GM10248 (cell line): ENCODE results near the gene UBE2L3.

Source experiments
- CTCF ChIA-PET: fragments of 300-600 bp; sonication (Branson Sonifier 250); formaldehyde crosslinking; extraction: SDS; loops from one replicate; lab custom pipeline; 2021; ENCODE audit warnings: antibody characterized with exemption; lab: Yijun Ruan, JAX
- POLR2A ChIA-PET: fragments of 350-650 bp; sonication (Branson Sonifier 250); formaldehyde crosslinking; extraction: SDS; loops from one replicate; lab custom pipeline; 2020; ENCODE audit warnings: antibody characterized with exemption; lab: Yijun Ruan, JAX
- DNase-seq: peaks from one replicate; pipeline ENCODE4 v3.0.0; 2012; ENCODE audit errors: extremely low spot score
- TF ChIP-seq, protein P1 (sequence below): IDR thresholded peaks from 2 replicates; pipeline ENCODE4 v1.5.1; 2012; ENCODE audit warnings: mild to moderate bottlenecking, low read depth; ENCODE audit errors: extremely low read depth, missing control alignments, control extremely low read depth

UBE2L3 gene

DNA sequence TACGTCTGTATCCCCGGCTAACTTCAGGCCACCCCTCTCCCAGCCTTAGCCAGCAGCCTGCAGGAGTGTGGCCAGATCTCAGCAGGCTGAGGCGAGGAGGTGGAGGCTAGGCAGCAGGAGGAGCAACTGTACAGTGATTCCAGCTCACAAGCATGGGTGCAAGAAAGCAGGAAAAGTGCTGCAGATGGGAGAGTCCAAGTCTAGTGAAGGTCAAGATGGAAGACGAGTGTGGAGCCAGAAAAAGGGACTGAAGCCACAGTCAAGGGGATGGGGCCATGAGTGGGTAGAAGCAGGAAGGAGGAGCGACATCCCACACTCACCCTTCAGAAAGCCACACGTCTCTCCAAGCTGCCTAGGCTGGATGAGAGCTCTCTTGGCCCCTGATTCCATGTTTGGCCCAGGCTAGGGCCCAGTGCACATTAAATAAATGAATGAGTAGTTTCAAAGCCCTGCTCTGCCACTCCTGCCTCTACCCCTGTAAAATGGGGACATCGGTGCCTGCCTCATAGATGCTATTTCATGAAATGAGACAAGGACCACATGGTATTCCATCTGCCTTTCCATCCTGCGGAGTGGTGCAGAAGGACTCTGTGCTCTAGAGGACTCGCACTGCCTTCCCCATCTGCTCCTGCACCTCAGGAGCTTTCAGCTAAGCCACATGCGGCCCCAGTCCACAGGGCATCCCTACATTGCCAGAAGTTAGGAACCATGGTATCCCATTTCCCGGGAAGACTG is 59.4 kb downstream of the UBE2L3 start:
- no peak for DNase-seq
- POLR2A ChIA-PET, result no interaction called here
- TF ChIP-seq, protein P1, sequence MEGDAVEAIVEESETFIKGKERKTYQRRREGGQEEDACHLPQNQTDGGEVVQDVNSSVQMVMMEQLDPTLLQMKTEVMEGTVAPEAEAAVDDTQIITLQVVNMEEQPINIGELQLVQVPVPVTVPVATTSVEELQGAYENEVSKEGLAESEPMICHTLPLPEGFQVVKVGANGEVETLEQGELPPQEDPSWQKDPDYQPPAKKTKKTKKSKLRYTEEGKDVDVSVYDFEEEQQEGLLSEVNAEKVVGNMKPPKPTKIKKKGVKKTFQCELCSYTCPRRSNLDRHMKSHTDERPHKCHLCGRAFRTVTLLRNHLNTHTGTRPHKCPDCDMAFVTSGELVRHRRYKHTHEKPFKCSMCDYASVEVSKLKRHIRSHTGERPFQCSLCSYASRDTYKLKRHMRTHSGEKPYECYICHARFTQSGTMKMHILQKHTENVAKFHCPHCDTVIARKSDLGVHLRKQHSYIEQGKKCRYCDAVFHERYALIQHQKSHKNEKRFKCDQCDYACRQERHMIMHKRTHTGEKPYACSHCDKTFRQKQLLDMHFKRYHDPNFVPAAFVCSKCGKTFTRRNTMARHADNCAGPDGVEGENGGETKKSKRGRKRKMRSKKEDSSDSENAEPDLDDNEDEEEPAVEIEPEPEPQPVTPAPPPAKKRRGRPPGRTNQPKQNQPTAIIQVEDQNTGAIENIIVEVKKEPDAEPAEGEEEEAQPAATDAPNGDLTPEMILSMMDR, result no peak
- CTCF ChIA-PET, result interaction anchor here (5.3 to 17.3 kb wide), 2 partner anchors 11 to 18 kb away, joined by 58 to 274 read pairs; partner anchors contain the start of gene SDF2L1

DNA sequence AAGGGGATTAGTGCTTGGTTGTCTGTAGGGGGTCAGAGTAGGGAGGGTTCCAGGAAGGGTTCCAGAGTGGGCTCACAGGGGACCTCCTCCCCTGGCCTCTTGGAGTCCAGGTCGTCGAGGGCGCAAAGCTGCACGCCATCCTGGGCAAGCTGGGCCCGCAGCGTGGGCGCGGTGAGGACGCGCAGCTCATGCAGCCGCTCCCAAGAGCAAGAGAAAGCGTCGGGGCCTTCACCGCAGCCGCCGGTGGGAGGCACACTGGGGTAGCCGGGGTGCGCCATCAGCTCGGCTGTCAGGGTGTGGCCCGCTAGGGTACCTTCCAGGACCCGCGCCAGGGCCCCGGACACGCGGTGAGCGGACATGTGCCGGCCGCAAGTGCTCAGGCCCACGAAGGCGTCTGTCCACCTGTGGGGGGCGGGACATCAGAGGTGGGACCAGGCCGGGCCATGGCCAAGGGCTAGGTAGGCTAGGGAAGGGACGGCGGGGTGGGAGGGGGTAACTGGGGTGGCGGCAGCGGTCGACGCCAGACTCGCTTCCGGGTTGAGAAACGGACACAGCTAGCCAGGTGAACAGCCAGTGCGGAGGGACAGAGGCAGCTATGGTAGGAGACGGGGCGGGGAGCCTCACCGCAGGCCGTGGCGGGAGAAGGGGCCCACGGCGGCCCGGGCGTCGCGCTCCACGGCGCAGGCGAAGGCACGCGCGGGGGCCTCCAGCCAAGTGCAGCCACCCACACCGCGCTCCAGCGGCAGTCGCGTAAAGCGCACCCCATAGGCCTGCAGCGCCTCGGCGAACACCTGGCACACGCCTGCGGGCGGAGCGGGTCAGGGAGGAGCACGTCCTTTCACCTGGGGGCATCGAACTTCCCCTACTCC is 61.1 kb downstream of the UBE2L3 start:
- POLR2A ChIA-PET, result interaction anchor here (0.5 to 1.5 kb wide), 4 partner anchors 13 to 51 kb away, joined by 3 to 6 read pairs (median 4); no protein-coding TSS in a partner anchor
- DNase-seq, result no peak
- CTCF ChIA-PET, result interaction anchor here (0.6 to 17.3 kb wide), 21 partner anchors 8 to 148 kb away, joined by 3 to 274 read pairs (median 7); partner anchors contain the start of gene SDF2L1
- TF ChIP-seq, protein P1, result peak; percentile 21

DNA sequence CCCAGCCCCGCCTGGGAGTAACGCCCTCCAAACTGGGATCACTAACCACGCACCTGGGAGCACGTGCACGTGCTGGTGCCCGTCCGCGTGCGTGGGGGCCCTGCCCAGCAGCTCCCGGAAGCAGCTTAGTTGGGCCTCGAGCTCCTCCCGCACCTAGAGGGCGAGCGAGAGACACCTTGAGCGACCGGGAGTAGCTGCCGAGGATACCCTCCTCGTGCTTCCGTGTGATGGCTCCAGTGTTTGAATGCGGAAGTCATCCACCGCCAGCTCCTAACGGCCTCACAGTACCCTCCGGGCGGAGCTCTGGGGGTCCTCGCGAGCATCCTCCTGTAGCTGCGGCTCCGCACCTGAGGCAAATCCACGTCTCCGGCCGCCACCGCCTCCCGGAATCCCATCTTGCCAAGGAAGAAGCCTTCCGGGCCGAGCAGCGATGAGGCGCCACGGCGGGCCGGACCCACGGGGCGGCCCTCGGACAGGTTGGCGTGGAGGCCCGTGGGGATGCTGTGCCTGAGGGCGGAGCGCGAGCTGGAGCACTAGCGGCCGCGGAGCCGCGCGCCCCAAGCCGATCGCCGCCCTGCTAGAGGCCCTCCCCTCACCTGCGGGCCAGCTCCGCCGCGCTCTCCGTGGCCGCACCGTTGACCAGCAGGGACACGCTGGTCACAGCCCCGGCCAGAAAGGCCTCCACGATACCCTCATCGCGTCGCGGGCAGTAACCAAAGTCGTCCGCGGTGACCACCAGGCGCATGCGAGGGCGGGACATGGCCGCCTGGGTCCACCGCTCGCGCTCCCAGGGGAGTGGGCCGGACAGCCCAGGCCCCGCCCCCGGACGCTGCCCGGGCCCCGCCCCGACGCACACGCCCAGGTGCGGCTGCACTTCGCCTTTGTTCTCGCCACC is 62.0 kb downstream of the UBE2L3 start, which contains the start of gene YDJC:
YDJC (minus strand) TSS at position 768 of the 895 bp plus-strand sequence; CDS start at position 760, 8 bp downstream.
- DNase-seq, result peak; percentile 95
- CTCF ChIA-PET, result interaction anchor here (0.6 to 17.3 kb wide), 24 partner anchors 8 to 309 kb away, joined by 3 to 274 read pairs (median 5); partner anchors contain the start of gene SDF2L1
- TF ChIP-seq, protein P1, result peak; percentile 76
- POLR2A ChIA-PET, result interaction anchor here (0.5 to 1.5 kb wide), 4 partner anchors 12 to 52 kb away, joined by 3 to 6 read pairs (median 4); no protein-coding TSS in a partner anchor

DNA sequence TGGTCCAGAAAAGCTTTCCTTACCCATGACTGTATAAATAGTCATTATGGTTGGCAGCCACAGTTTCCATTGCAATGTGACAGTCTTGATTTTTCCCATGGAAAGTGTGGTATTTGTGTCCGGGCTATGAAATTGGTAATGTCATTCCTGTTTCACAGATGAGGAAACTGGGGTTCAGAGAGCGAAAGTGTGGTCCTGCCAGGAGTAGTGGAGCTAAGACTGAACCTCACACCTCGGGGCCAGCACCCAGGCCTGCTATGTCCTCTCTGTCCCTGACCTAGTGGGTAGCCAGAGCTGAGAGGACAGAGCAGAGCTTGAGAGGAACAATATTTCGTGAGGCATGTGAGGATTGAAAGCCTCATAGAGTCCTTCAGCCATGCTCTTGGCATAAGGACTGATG is 63.5 kb downstream of the UBE2L3 start:
- no peak for DNase-seq
- CTCF ChIA-PET, result interaction anchor here (1.1 to 17.3 kb wide), 7 partner anchors 9 to 307 kb away, joined by 3 to 274 read pairs (median 13); partner anchors contain the start of gene SDF2L1
- TF ChIP-seq, protein P1, result no peak
- POLR2A ChIA-PET, result no interaction called here

DNA sequence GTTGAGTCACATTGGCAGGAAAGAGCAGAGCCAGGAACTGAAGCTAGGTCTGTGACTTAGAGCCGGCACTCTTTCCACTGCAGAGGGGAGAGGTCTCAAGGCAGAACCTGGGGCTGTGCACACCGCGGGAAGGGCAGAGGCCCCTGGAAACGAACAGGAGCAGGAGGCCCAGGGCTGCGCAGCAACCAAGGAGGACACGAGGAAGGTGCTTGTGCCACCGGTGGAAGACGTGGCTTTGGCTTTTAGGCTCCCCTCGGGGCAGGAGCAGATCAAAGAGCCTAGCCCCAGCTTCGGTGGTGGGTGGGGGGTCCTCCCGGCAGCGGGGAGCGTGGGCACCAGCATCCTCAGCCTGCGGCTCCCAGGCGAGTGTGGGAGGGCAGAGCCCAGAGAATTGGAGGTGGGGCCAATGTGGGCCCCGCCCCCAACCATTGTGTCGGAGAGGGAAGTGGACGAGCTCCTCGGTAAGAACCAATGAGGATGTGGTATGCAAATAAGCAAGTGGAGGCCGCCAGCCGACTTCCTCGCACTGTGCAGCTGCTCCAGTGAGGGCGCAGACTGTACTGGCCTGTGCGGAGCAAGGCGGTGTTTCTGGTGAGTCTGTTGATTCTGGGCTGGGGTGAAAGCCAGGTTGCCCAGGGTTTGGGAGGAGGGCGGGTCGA is 64.9 kb downstream of the UBE2L3 start, which contains the start of gene CCDC116:
CCDC116 (plus strand) TSS at position 524 of the 659 bp plus-strand sequence. CDS start 422 bp downstream, outside the sequence.
- POLR2A ChIA-PET, result no interaction called here
- TF ChIP-seq, protein P1, result no peak
- CTCF ChIA-PET, result interaction anchor here (17.3 kb wide), 1 partner anchor 13 kb away, joined by 274 read pairs; the partner anchor contains the start of gene SDF2L1
- DNase-seq, result no peak
